GM12878 (cell line): ENCODE data around the gene UVRAG. TPM values are rescaled to one million over a fixed set of nuclear protein-coding genes. Genes with fewer than 3 reads are reported as not detected.

Experiments used
- ATAC-seq: fragments of 200-7000 bp; cut with Tn5 transposase; 3 replicates; pipeline ENCODE4 v1.9.1; 2020; ENCODE audit warnings: mild to moderate bottlenecking, moderate library complexity
- BruUV-seq: library from RNA; stranded (reverse); fragments of 400-500 nt; replicated peaks from 2 replicates; lab custom pipeline; 2021; lab: Mats Ljungman, UMichigan
- CTCF ChIA-PET: fragments of 300-600 bp; sonication (Branson Sonifier 250); formaldehyde crosslinking; extraction: SDS; loops from one replicate; lab custom pipeline; 2021; ENCODE audit warnings: inconsistent platforms; lab: Yijun Ruan, JAX
- POLR2A ChIA-PET: fragments of 350-600 bp; formaldehyde crosslinking; extraction: SDS; loops from one replicate; lab custom pipeline; 2021; ENCODE audit warnings: inconsistent platforms; lab: Charles Lee
- RAD21 ChIA-PET: fragments of 300-600 bp; sonication (Branson Sonifier 250); formaldehyde crosslinking; loops from one replicate; lab custom pipeline; 2023; ENCODE audit warnings: antibody characterized with exemption; ENCODE audit not compliant: unreplicated experiment; lab: Charles Lee
- SMC1A ChIA-PET: fragments of 300-600 bp; sonication (Branson Sonifier 250); formaldehyde crosslinking; loops from one replicate; lab custom pipeline; 2023; ENCODE audit not compliant: unreplicated experiment, uncharacterized antibody; lab: Charles Lee
- DNase-seq: peaks from one replicate; pipeline ENCODE4 v3.0.0-alpha.2; 2011; ENCODE audit warnings: low read depth, low spot score
- FAIRE-seq: peaks from 3 replicates; lab custom pipeline; 2011; peaks lifted over from hg19 to GRCh38; lab: Jason Lieb, UNC
- H2AFZ ChIP-seq: 2 replicates; pipeline ENCODE4 v1.6.0; 2011; ENCODE audit warnings: low read depth, low read length, control low read depth; ENCODE audit not compliant: control insufficient read depth
- H3K27ac ChIP-seq: 2 replicates; pipeline ENCODE4 v1.5.1; 2011; ENCODE audit warnings: control low read depth; ENCODE audit not compliant: control insufficient read depth, insufficient read depth
- H3K27me3 ChIP-seq, 2 experiments: replicated peaks in 1 of 2; 2 replicates each; pipeline versions ENCODE4 v1.6.0 to v1.6.1; 2011; ENCODE audit warnings: low read length in 1 of 2; ENCODE audit not compliant: control insufficient read depth in 2 of 2, insufficient read depth in 2 of 2
- H3K36me3 ChIP-seq, 2 experiments: 2 replicates each; pipeline ENCODE4 v1.5.1; 2011; ENCODE audit warnings: low read length in 1 of 2; ENCODE audit not compliant: control insufficient read depth in 2 of 2, insufficient read depth in 2 of 2
- H3K4me1 ChIP-seq: 2 replicates; pipeline ENCODE4 v1.6.1; 2011; ENCODE audit warnings: mild to moderate bottlenecking, low read length, moderate library complexity, mixed read lengths; ENCODE audit not compliant: control insufficient read depth, insufficient read depth
- H3K4me2 ChIP-seq: 2 replicates; pipeline ENCODE4 v1.6.0; 2011; ENCODE audit warnings: control low read depth; ENCODE audit not compliant: control insufficient read depth, insufficient read depth
- H3K4me3 ChIP-seq: fragments of 200-600 bp; sonication (generic); 2 replicates; pipeline ENCODE4 v1.5.1; 2016
- H3K79me2 ChIP-seq: 2 replicates; pipeline ENCODE4 v1.6.0; 2011; ENCODE audit warnings: low read length; ENCODE audit not compliant: control insufficient read depth, insufficient read depth
- H3K9ac ChIP-seq: 2 replicates; pipeline ENCODE4 v1.8.0; 2011; ENCODE audit warnings: low read length, control low read depth, mixed read lengths; ENCODE audit not compliant: control insufficient read depth, insufficient read depth
- H3K9me3 ChIP-seq: replicated peaks from 3 replicates; pipeline ENCODE4 v1.5.1; 2011; ENCODE audit warnings: mild to moderate bottlenecking, low read length; ENCODE audit not compliant: control insufficient read depth, insufficient read depth
- H4K20me1 ChIP-seq: 2 replicates; pipeline ENCODE4 v1.6.0; 2011; ENCODE audit not compliant: control insufficient read depth, insufficient read depth
- ATF7 ChIP-seq: fragments of 450-650 bp; IDR thresholded peaks from 2 replicates; pipeline ENCODE4 v1.6.1; 2016; ENCODE audit warnings: low read depth, mild to moderate bottlenecking
- BRCA1 ChIP-seq: IDR thresholded peaks from 2 replicates; pipeline ENCODE4 v1.6.1; 2011; ENCODE audit warnings: low read depth, low read length, improper control_type of control experiment
- CHD1 ChIP-seq: IDR thresholded peaks from 2 replicates; pipeline ENCODE4 v1.6.1; 2012; ENCODE audit warnings: low read depth, low read length, improper control_type of control experiment
- FOS ChIP-seq: IDR thresholded peaks from 3 replicates; pipeline ENCODE4 v1.6.1; 2011; ENCODE audit warnings: borderline replicate concordance; ENCODE audit not compliant: insufficient read length; ENCODE audit errors: extremely low read depth
- FOXK2 ChIP-seq: fragments of 450-650 bp; IDR thresholded peaks from 2 replicates; pipeline ENCODE4 v1.6.1; 2017; ENCODE audit warnings: mild to moderate bottlenecking, moderate library complexity
- GABPA ChIP-seq: IDR thresholded peaks from 2 replicates; pipeline ENCODE4 v1.6.1; 2014; ENCODE audit warnings: antibody characterized with exemption, low read depth, mild to moderate bottlenecking, inconsistent platforms
- MYB ChIP-seq: fragments of 150-350 bp; IDR thresholded peaks from 2 replicates; pipeline ENCODE4 v1.6.1; 2014; ENCODE audit warnings: mild to moderate bottlenecking, low read depth, low read length, borderline replicate concordance
- RELA ChIP-seq: fragments of 450-650 bp; IDR thresholded peaks from 2 replicates; pipeline ENCODE4 v1.8.0; 2014; ENCODE audit warnings: borderline replicate concordance; ENCODE audit not compliant: partially characterized antibody
- WGBS: methylation state at CpG from one replicate; pipeline ENCODE4 v1.1.6; 2016; ENCODE audit warnings: low lambda C conversion rate; ENCODE audit not compliant: insufficient replicate concordance, insufficient coverage; ENCODE audit errors: missing lambda C conversion rate; 5-methylcytosine and 5-hydroxymethylcytosine counted together
- in situ Hi-C: fragments of 300-500 bp; cut with MboI; formaldehyde crosslinking; loops from 9 replicates; pipeline ENCODE4 v1.14.3; 2018; ENCODE audit warnings: mixed read lengths
- intact Hi-C: fragments of 100-400 bp; cut with micrococcal nuclease; formaldehyde crosslinking; loops from one replicate; pipeline ENCODE4 v1.14.2; 2022; ENCODE audit not compliant: unreplicated experiment
- polyA plus RNA-seq, 11 experiments: library from polyadenylated mRNA; depleted of rRNA in 4 of 11; unstranded in 6 of 11; stranded (reverse) in 5 of 11; fragments of >200 nt; fragmentation: Nextera tagmentation in 4 of 11; fragmentation: Illumina TruSeq in 1 of 11; extraction: Ambion mirVana in 4 of 11; extraction: Trizol in 1 of 11; gene quantifications; 1 replicate in 1 of 11; 2 replicates in 10 of 11; pipeline versions ENCODE4 v1.2.1 to v1.2.3, GENCODE V29; 2011 to 2016; ENCODE audit warnings: inconsistent platforms in 2 of 11, missing spikeins in 2 of 11, low read depth in 1 of 11
- total RNA-seq, 4 experiments: library from RNA; depleted of rRNA in 3 of 4; stranded (reverse); fragments of >200 nt in 3 of 4; fragmentation: Illumina TruSeq in 1 of 4; extraction: Trizol in 1 of 4; gene quantifications; 2 replicates each; pipeline versions ENCODE4 v1.2.1 to v1.2.3, GENCODE V29; 2013 to 2021
- TF ChIP-seq, protein P1 (sequence below): fragments of 450-650 bp; IDR thresholded peaks from 2 replicates; pipeline ENCODE4 v1.6.1; 2017; ENCODE audit warnings: antibody characterized with exemption, mild to moderate bottlenecking, moderate library complexity
- TF ChIP-seq, protein P2 (sequence below): fragments of 450-650 bp; IDR thresholded peaks from 2 replicates; pipeline ENCODE4 v1.6.1; 2017; ENCODE audit warnings: low read depth, mild to moderate bottlenecking, moderate library complexity

UVRAG gene
- total and polyA plus RNA-seq, 10 of the 15 experiments (the other 5 are each of a cell fraction or from before 2014, with no cell fraction given) = 7.0 to 43.4 (median 37.0) TPM

DNA sequence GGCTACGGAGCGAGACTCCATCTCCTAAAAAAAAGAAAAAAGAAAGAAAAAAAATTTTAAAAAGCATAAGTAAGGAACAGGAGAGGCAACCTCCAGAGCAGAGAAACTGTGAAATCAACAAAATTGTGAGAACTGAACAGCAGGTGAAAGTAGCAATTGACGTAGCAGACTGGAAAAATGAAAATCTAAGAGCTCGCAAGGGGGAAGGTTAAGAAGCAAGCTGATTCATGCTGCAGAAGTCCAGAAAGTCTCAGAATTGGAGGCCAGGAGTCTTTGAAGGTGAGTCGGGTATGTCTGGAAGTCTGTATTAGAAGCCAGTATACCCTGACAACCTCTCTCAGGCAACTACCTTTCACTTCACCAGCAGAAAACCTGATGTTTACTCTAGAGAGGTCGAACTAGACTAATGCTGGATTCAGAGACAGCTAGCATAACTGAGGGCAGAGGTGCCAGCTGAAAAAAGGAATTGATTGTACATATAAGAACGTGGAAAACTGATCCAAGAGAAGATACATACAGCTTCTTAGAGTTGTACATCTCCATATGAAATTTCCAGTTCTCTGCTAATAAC lies 229.8 kb downstream of the UVRAG start:
- in situ Hi-C loops = no loop called here
- DNase-seq (no peak), ATAC-seq (no peak)
- no peak overlapping the region for H2AFZ ChIP-seq
- WGBS = 98% methylated on average over 7 of the region's 7 CpGs
- TF ChIP-seq FOXK2 = no peak
- TF ChIP-seq FOS = no peak
- no peak for TF ChIP-seq ATF7
- no peak for TF ChIP-seq MYB
- TF ChIP-seq, all 136 proteins: peak for 0
- Histone ChIP-seq H3K27ac (no peak overlapping the region), H3K79me2 (no peaks in the 10 kb centered on the region), H3K27me3 (no peaks in the 10 kb centered on the region), H4K20me1 (no peaks in the 10 kb centered on the region), H3K4me3 (no peak overlapping the region), H3K9me3 (peaks cover 11% of the 10 kb centered on the region), H3K4me2 (no peak overlapping the region), H3K9ac (no peak overlapping the region), H3K36me3 (peaks cover 4 to 6% of the 10 kb centered on the region in 2 experiments; a peak in 3 of 4 replicates), H3K4me1 (no peaks in the 10 kb centered on the region)
- no peak for FAIRE-seq
- intact Hi-C loops = no loop called here
- ChIA-PET SMC1A (no interaction called here), RAD21 (no interaction called here), POLR2A (no interaction called here), CTCF (no interaction called here)
- BruUV-seq = no TSS peak

DNA sequence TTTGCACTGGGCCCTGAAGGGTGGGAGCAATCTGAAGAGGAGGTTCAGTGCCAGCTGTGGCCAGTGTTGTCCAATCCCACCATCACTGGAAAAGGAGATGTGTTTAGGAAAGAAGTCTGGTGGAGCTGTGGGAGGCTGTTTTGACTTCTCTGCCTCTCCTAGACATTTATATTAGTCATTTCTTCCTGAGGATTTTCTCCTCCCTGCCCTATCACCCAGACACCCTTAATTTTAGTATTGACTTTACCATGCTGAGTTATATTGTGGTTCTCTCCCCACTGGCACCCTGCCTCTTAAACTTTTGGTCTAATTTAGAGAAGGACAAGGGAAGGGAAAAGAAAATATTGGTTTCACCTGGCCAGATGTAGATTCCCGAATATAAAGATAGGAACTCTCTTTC lies 232.2 kb downstream of the UVRAG start:
- Histone ChIP-seq H3K27me3 (no peaks in the 10 kb centered on the region), H3K79me2 (no peaks in the 10 kb centered on the region), H2AFZ (no peak overlapping the region), H3K36me3 (peaks cover 2 to 6% of the 10 kb centered on the region in 2 experiments; a peak in 3 of 4 replicates), H3K4me3 (no peak overlapping the region), H3K27ac (no peak overlapping the region), H3K9me3 (peaks cover 11% of the 10 kb centered on the region), H4K20me1 (no peaks in the 10 kb centered on the region), H3K4me2 (no peak overlapping the region), H3K4me1 (no peaks in the 10 kb centered on the region), H3K9ac (no peak overlapping the region)
- ChIA-PET SMC1A (no interaction called here), RAD21 (no interaction called here), CTCF (no interaction called here), POLR2A (interaction anchor here (1.3 kb wide), 1 partner anchor 13 kb away, joined by 4 read pairs; no protein-coding TSS in a partner anchor)
- DNase-seq (no peak), ATAC-seq (no peak), FAIRE-seq (no peak)
- in situ Hi-C loops (no loop called here), intact Hi-C loops (no loop called here)
- WGBS = 97% methylated on average over 1 of the region's 1 CpG
- no TSS peak for BruUV-seq
- TF ChIP-seq GABPA = no peak
- TF ChIP-seq, protein P1, sequence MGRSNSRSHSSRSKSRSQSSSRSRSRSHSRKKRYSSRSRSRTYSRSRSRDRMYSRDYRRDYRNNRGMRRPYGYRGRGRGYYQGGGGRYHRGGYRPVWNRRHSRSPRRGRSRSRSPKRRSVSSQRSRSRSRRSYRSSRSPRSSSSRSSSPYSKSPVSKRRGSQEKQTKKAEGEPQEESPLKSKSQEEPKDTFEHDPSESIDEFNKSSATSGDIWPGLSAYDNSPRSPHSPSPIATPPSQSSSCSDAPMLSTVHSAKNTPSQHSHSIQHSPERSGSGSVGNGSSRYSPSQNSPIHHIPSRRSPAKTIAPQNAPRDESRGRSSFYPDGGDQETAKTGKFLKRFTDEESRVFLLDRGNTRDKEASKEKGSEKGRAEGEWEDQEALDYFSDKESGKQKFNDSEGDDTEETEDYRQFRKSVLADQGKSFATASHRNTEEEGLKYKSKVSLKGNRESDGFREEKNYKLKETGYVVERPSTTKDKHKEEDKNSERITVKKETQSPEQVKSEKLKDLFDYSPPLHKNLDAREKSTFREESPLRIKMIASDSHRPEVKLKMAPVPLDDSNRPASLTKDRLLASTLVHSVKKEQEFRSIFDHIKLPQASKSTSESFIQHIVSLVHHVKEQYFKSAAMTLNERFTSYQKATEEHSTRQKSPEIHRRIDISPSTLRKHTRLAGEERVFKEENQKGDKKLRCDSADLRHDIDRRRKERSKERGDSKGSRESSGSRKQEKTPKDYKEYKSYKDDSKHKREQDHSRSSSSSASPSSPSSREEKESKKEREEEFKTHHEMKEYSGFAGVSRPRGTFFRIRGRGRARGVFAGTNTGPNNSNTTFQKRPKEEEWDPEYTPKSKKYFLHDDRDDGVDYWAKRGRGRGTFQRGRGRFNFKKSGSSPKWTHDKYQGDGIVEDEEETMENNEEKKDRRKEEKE = no peak
- TF ChIP-seq BRCA1 = no peak
- no peak for TF ChIP-seq CHD1
- TF ChIP-seq ATF7 = no peak
- TF ChIP-seq, protein P2, sequence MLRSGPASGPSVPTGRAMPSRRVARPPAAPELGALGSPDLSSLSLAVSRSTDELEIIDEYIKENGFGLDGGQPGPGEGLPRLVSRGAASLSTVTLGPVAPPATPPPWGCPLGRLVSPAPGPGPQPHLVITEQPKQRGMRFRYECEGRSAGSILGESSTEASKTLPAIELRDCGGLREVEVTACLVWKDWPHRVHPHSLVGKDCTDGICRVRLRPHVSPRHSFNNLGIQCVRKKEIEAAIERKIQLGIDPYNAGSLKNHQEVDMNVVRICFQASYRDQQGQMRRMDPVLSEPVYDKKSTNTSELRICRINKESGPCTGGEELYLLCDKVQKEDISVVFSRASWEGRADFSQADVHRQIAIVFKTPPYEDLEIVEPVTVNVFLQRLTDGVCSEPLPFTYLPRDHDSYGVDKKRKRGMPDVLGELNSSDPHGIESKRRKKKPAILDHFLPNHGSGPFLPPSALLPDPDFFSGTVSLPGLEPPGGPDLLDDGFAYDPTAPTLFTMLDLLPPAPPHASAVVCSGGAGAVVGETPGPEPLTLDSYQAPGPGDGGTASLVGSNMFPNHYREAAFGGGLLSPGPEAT = no peak
- TF ChIP-seq RELA = no peak
